SK-N-SH (cell line): ENCODE measurements around the gene PALM3.
A peak's percentile ranks its signal among the peaks of the same experiment; 100 is the strongest.
"Not testable (repeated sequence)": the region's sequence is repeated elsewhere in the genome, so short reads cannot be mapped to it uniquely, and the experiment has no call there.

Source experiments
- EP300 ChIP-seq, 2 experiments: IDR thresholded peaks; 2 replicates each; pipeline versions ENCODE4 v1.4.0 to v1.6.1; 2012; ENCODE audit warnings: borderline replicate concordance in 1 of 2, low read depth in 1 of 2, low read length in 1 of 2
- GABPA ChIP-seq: IDR thresholded peaks from 2 replicates; pipeline ENCODE4 v1.4.0; 2012; ENCODE audit warnings: low read depth, mild to moderate bottlenecking
- TF ChIP-seq, protein P1 (sequence below): fragments of 200-600 bp; sonication (generic); IDR thresholded peaks from 2 replicates; pipeline ENCODE4 v1.6.1; 2017; ENCODE audit warnings: antibody characterized with exemption, mild to moderate bottlenecking, moderate library complexity

GRCh38 chr19:14042659-14043608 is 18.9 kb downstream of the PALM3 start:
- TF ChIP-seq, protein P1, sequence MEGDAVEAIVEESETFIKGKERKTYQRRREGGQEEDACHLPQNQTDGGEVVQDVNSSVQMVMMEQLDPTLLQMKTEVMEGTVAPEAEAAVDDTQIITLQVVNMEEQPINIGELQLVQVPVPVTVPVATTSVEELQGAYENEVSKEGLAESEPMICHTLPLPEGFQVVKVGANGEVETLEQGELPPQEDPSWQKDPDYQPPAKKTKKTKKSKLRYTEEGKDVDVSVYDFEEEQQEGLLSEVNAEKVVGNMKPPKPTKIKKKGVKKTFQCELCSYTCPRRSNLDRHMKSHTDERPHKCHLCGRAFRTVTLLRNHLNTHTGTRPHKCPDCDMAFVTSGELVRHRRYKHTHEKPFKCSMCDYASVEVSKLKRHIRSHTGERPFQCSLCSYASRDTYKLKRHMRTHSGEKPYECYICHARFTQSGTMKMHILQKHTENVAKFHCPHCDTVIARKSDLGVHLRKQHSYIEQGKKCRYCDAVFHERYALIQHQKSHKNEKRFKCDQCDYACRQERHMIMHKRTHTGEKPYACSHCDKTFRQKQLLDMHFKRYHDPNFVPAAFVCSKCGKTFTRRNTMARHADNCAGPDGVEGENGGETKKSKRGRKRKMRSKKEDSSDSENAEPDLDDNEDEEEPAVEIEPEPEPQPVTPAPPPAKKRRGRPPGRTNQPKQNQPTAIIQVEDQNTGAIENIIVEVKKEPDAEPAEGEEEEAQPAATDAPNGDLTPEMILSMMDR: peak; percentile 69
- not testable (repeated sequence) for TF ChIP-seq EP300 (IDR thresholded peaks at IDR 0.05; ENCODE audit: borderline replicate concordance in 1 of 2, low read depth in 1 of 2, low read length in 1 of 2); GABPA
